ENCODE results near the gene TBC1D25.
A peak's percentile ranks its signal among the peaks of the same experiment; 100 is the strongest.

Gene TBC1D25

GRCh38 chrX:48532161-48532560 is 7.4 kb upstream of the TBC1D25 start:
- H3K4me3 ChIP-seq (ENCODE audit: insufficient read depth in 1 of 2, low read depth in 1 of 2, low read length in 2 of 2): no peak overlapping the region
- H3K23ac ChIP-seq (ENCODE audit: low read length in 2 of 2): no peak overlapping the region
- H3K27me3 ChIP-seq (ENCODE audit: control insufficient read depth in 1 of 2, insufficient read depth in 1 of 2, low read length in 2 of 2): peaks cover 0 to 4% of the 10 kb centered on the region in 2 experiments
- H2AK5ac ChIP-seq (ENCODE audit: low read length, severe bottlenecking): no peak overlapping the region
- peaks cover under 1% of the 10 kb centered on the region for H3K79me1 ChIP-seq (replicated peaks; ENCODE audit: low read length, poor library complexity, severe bottlenecking)
- H2AFZ ChIP-seq (ENCODE audit: low read depth, low read length): no peak overlapping the region
- no peak overlapping the region for H2BK15ac ChIP-seq (ENCODE audit: low read depth, poor library complexity, severe bottlenecking)
- H3K14ac ChIP-seq (ENCODE audit: low read length in 2 of 2): no peak overlapping the region
- DNase-seq: peak; percentile 15
- no peak overlapping the region for H4K8ac ChIP-seq (ENCODE audit: low read length)
- peak overlapping the region; percentile 64 for H3K9ac ChIP-seq (ENCODE audit: low read length)
- peaks cover 16 to 18% of the 10 kb centered on the region in 2 experiments for H3K36me3 ChIP-seq (ENCODE audit: control insufficient read depth in 1 of 2, insufficient read depth in 2 of 2, low read depth in 1 of 2, low read length in 2 of 2)
- H3K4ac ChIP-seq (ENCODE audit: low read depth in 1 of 2, low read length in 2 of 2): no peak overlapping the region
- H4K91ac ChIP-seq (ENCODE audit: low read length): no peak overlapping the region
- H2BK5ac ChIP-seq (ENCODE audit: low read depth, low read length, poor library complexity, severe bottlenecking): no peak overlapping the region
- H2BK12ac ChIP-seq (ENCODE audit: low read length in 2 of 2): no peak overlapping the region
- H2BK120ac ChIP-seq (ENCODE audit: low read depth, low read length): no peak overlapping the region
- H3K18ac ChIP-seq (ENCODE audit: low read depth in 1 of 2, low read length in 2 of 2): no peak overlapping the region
- WGBS: no CpG with 5 or more reads among the region's 1 CpG
- no peaks in the 10 kb centered on the region for H3K9me3 ChIP-seq (ENCODE audit: control insufficient read depth, low read length)
- peaks cover 1% of the 10 kb centered on the region for H3K4me1 ChIP-seq (ENCODE audit: control insufficient read depth, insufficient read depth, low read depth, low read length)
- no peak overlapping the region for H3K4me2 ChIP-seq (ENCODE audit: low read length, poor library complexity, severe bottlenecking)
- H3K27ac ChIP-seq (ENCODE audit: low read length, poor library complexity, severe bottlenecking): no peak overlapping the region

- Histone ChIP-seq H4K91ac (ENCODE audit: low read length) (no peak overlapping the region), H2BK12ac (ENCODE audit: low read length in 2 of 2) (no peak overlapping the region), H3K18ac (ENCODE audit: low read depth in 1 of 2, low read length in 2 of 2) (no peak overlapping the region), H2AFZ (ENCODE audit: low read depth, low read length) (no peak overlapping the region), H3K23ac (ENCODE audit: low read length in 2 of 2) (no peak overlapping the region), H3K4me3 (ENCODE audit: insufficient read depth in 1 of 2, low read depth in 1 of 2, low read length in 2 of 2) (no peak overlapping the region), H4K8ac (ENCODE audit: low read length) (no peak overlapping the region), H2AK5ac (ENCODE audit: low read length, severe bottlenecking) (no peak overlapping the region), H3K4me2 (ENCODE audit: low read length, poor library complexity, severe bottlenecking) (no peak overlapping the region), H2BK120ac (ENCODE audit: low read depth, low read length) (no peak overlapping the region), H3K9ac (ENCODE audit: low read length) (no peak overlapping the region), H2BK5ac (ENCODE audit: low read depth, low read length, poor library complexity, severe bottlenecking) (no peak overlapping the region), H3K79me1 (replicated peaks; ENCODE audit: low read length, poor library complexity, severe bottlenecking) (no peaks in the 10 kb centered on the region), H3K9me3 (ENCODE audit: control insufficient read depth, low read length) (no peaks in the 10 kb centered on the region), H3K27me3 (ENCODE audit: control insufficient read depth in 1 of 2, insufficient read depth in 1 of 2, low read length in 2 of 2) (no peaks in the 10 kb centered on the region), H3K14ac (ENCODE audit: low read length in 2 of 2) (no peak overlapping the region), H3K4me1 (ENCODE audit: control insufficient read depth, insufficient read depth, low read depth, low read length) (peaks cover 1% of the 10 kb centered on the region), H3K4ac (ENCODE audit: low read depth in 1 of 2, low read length in 2 of 2) (no peak overlapping the region), H3K27ac (ENCODE audit: low read length, poor library complexity, severe bottlenecking) (no peak overlapping the region), H2BK15ac (ENCODE audit: low read depth, poor library complexity, severe bottlenecking) (peak overlapping the region; percentile 7), H3K36me3 (ENCODE audit: control insufficient read depth in 1 of 2, insufficient read depth in 2 of 2, low read depth in 1 of 2, low read length in 2 of 2) (peaks cover 8% of the 10 kb centered on the region in 2 experiments)
- no peak for DNase-seq
- 98% methylated on average over 3 of the region's 3 CpGs for WGBS
Measured at GRCh38 chrX:48533165-48533564, 6.3 kb upstream of the TBC1D25 start.

GRCh38 chrX:48538641-48539344 is 721 bp upstream of the TBC1D25 start:
- no peak overlapping the region for H2BK15ac ChIP-seq (ENCODE audit: low read depth, poor library complexity, severe bottlenecking)
- H3K27me3 ChIP-seq (ENCODE audit: control insufficient read depth in 1 of 2, insufficient read depth in 1 of 2, low read length in 2 of 2): no peaks in the 10 kb centered on the region
- no peak overlapping the region for H3K18ac ChIP-seq (ENCODE audit: low read depth in 1 of 2, low read length in 2 of 2)
- no peak overlapping the region for H3K4me2 ChIP-seq (ENCODE audit: low read length, poor library complexity, severe bottlenecking)
- no peak overlapping the region for H3K23ac ChIP-seq (ENCODE audit: low read length in 2 of 2)
- peak overlapping the region in 1 of 2 experiments; percentile 51 for H3K4me3 ChIP-seq (ENCODE audit: insufficient read depth in 1 of 2, low read depth in 1 of 2, low read length in 2 of 2)
- DNase-seq: no peak
- peak overlapping the region in 1 of 2 experiments; percentile 15 for H3K4ac ChIP-seq (ENCODE audit: low read depth in 1 of 2, low read length in 2 of 2)
- H4K8ac ChIP-seq (ENCODE audit: low read length): no peak overlapping the region
- peak overlapping the region; percentile 85 for H3K9ac ChIP-seq (ENCODE audit: low read length)
- no peaks in the 10 kb centered on the region for H3K79me1 ChIP-seq (replicated peaks; ENCODE audit: low read length, poor library complexity, severe bottlenecking)
- no peaks in the 10 kb centered on the region for H3K9me3 ChIP-seq (ENCODE audit: control insufficient read depth, low read length)
- peak overlapping the region; percentile 29 for H3K27ac ChIP-seq (ENCODE audit: low read length, poor library complexity, severe bottlenecking)
- H2AFZ ChIP-seq (ENCODE audit: low read depth, low read length): no peak overlapping the region
- H4K91ac ChIP-seq (ENCODE audit: low read length): no peak overlapping the region
- no peak overlapping the region for H2BK5ac ChIP-seq (ENCODE audit: low read depth, low read length, poor library complexity, severe bottlenecking)
- H3K4me1 ChIP-seq (ENCODE audit: control insufficient read depth, insufficient read depth, low read depth, low read length): peaks cover 5% of the 10 kb centered on the region
- 90% methylated on average over 17 of the region's 23 CpGs for WGBS
- no peak overlapping the region for H2AK5ac ChIP-seq (ENCODE audit: low read length, severe bottlenecking)
- no peak overlapping the region for H3K14ac ChIP-seq (ENCODE audit: low read length in 2 of 2)
- no peak overlapping the region for H2BK12ac ChIP-seq (ENCODE audit: low read length in 2 of 2)
- H3K36me3 ChIP-seq (ENCODE audit: control insufficient read depth in 1 of 2, insufficient read depth in 2 of 2, low read depth in 1 of 2, low read length in 2 of 2): peaks cover 7 to 14% of the 10 kb centered on the region in 2 experiments
- H2BK120ac ChIP-seq (ENCODE audit: low read depth, low read length): no peak overlapping the region

- Histone ChIP-seq H2BK5ac (ENCODE audit: low read depth, low read length, poor library complexity, severe bottlenecking) (no peak overlapping the region), H2BK12ac (ENCODE audit: low read length in 2 of 2) (no peak overlapping the region), H2BK15ac (ENCODE audit: low read depth, poor library complexity, severe bottlenecking) (no peak overlapping the region), H2AK5ac (ENCODE audit: low read length, severe bottlenecking) (no peak overlapping the region), H2AFZ (ENCODE audit: low read depth, low read length) (no peak overlapping the region), H3K4me3 (ENCODE audit: insufficient read depth in 1 of 2, low read depth in 1 of 2, low read length in 2 of 2) (peak overlapping the region; percentile 76 to 85), H3K4ac (ENCODE audit: low read depth in 1 of 2, low read length in 2 of 2) (peak overlapping the region in 1 of 2 experiments; percentile 86), H3K9me3 (ENCODE audit: control insufficient read depth, low read length) (no peaks in the 10 kb centered on the region), H3K14ac (ENCODE audit: low read length in 2 of 2) (peak overlapping the region in 1 of 2 experiments; percentile 44), H3K9ac (ENCODE audit: low read length) (peak overlapping the region; percentile 85), H3K18ac (ENCODE audit: low read depth in 1 of 2, low read length in 2 of 2) (peak overlapping the region; percentile 75 to 82), H3K79me1 (replicated peaks; ENCODE audit: low read length, poor library complexity, severe bottlenecking) (no peaks in the 10 kb centered on the region), H3K27ac (ENCODE audit: low read length, poor library complexity, severe bottlenecking) (no peak overlapping the region), H3K4me1 (ENCODE audit: control insufficient read depth, insufficient read depth, low read depth, low read length) (peaks cover 5% of the 10 kb centered on the region), H3K36me3 (ENCODE audit: control insufficient read depth in 1 of 2, insufficient read depth in 2 of 2, low read depth in 1 of 2, low read length in 2 of 2) (peaks cover 14 to 23% of the 10 kb centered on the region in 2 experiments), H3K4me2 (ENCODE audit: low read length, poor library complexity, severe bottlenecking) (peak overlapping the region; percentile 61), H3K23ac (ENCODE audit: low read length in 2 of 2) (no peak overlapping the region), H4K91ac (ENCODE audit: low read length) (no peak overlapping the region), H4K8ac (ENCODE audit: low read length) (no peak overlapping the region), H2BK120ac (ENCODE audit: low read depth, low read length) (no peak overlapping the region), H3K27me3 (ENCODE audit: control insufficient read depth in 1 of 2, insufficient read depth in 1 of 2, low read length in 2 of 2) (no peaks in the 10 kb centered on the region)
- DNase-seq: peak; percentile 46
- WGBS: 12% methylated on average over 12 of the region's 12 CpGs
Measured at GRCh38 chrX:48540028-48540375, 488 bp downstream of the TBC1D25 start.

All from mesenchymal stem cell (in vitro differentiated cells and primary cell).